A673 (cell line): Measurements from ENCODE around the gene MORN1. TPM values are rescaled to one million over a fixed set of nuclear protein-coding genes. Genes with fewer than 3 reads are reported as not detected.
"Not testable (repeated sequence)": the region's sequence is repeated elsewhere in the genome, so short reads cannot be mapped to it uniquely, and the experiment has no call there.

Source experiments
- BruUV-seq: library from RNA; stranded (reverse); fragments of 400-500 nt; replicated peaks from 2 replicates; lab custom pipeline; 2021; lab: Mats Ljungman, UMichigan
- CTCF ChIA-PET: fragments of 300-600 bp; sonication (Branson Sonifier 250); formaldehyde crosslinking; loops from one replicate; lab custom pipeline; 2022; ENCODE audit warnings: antibody characterized with exemption; lab: Charles Lee
- POLR2A ChIA-PET: fragments of 300-600 bp; sonication (Branson Sonifier 250); formaldehyde crosslinking; loops from one replicate; lab custom pipeline; 2022; ENCODE audit warnings: antibody characterized with exemption; ENCODE audit not compliant: low non-redundant PET; lab: Charles Lee
- DNase-seq: peaks from one replicate; pipeline ENCODE4 v3.0.0-alpha.2; 2015; ENCODE audit warnings: low spot score
- H3K27ac ChIP-seq: fragments of 200-600 bp; sonication (generic); 2 replicates; pipeline ENCODE4 v1.5.1; 2016; ENCODE audit warnings: mixed run types, low read depth, mild to moderate bottlenecking, mixed read lengths, antibody characterized with exemption, low read length; ENCODE audit not compliant: poor library complexity, severe bottlenecking
- H3K27me3 ChIP-seq: fragments of 200-600 bp; sonication (generic); replicated peaks from 2 replicates; pipeline ENCODE4 v1.6.1; 2017; ENCODE audit warnings: mixed run types, low read depth, mild to moderate bottlenecking, mixed read lengths, antibody characterized with exemption, low read length; ENCODE audit not compliant: insufficient read depth, poor library complexity
- H3K36me3 ChIP-seq: fragments of 200-600 bp; sonication (generic); 2 replicates; pipeline ENCODE4 v1.6.1; 2016; ENCODE audit warnings: mixed run types, mild to moderate bottlenecking, mixed read lengths, antibody characterized with exemption, low read length; ENCODE audit not compliant: insufficient read depth, poor library complexity, severe bottlenecking
- H3K4me1 ChIP-seq: fragments of 200-600 bp; sonication (generic); 2 replicates; pipeline ENCODE4 v1.6.1; 2017; ENCODE audit warnings: mixed run types, mild to moderate bottlenecking, mixed read lengths, antibody characterized with exemption, low read length; ENCODE audit not compliant: insufficient read depth, poor library complexity, severe bottlenecking
- H3K4me3 ChIP-seq: fragments of 200-600 bp; sonication (generic); 2 replicates; pipeline ENCODE4 v1.5.1; 2016; ENCODE audit warnings: low read depth, mixed run types, mild to moderate bottlenecking, mixed read lengths, low read length; ENCODE audit not compliant: poor library complexity, severe bottlenecking
- H3K9me3 ChIP-seq: fragments of 200-600 bp; sonication (generic); 2 replicates; pipeline ENCODE4 v1.6.1; 2016; ENCODE audit warnings: mixed run types, low read depth, mild to moderate bottlenecking, mixed read lengths, antibody characterized with exemption, low read length; ENCODE audit not compliant: poor library complexity, severe bottlenecking
- EZH2 ChIP-seq: fragments of 200-600 bp; sonication (generic); IDR thresholded peaks from 2 replicates; pipeline ENCODE4 v1.6.1; 2017; ENCODE audit warnings: borderline replicate concordance, low read depth, mild to moderate bottlenecking, mixed read lengths, antibody characterized with exemption, low read length; ENCODE audit not compliant: poor library complexity, severe bottlenecking
- intact Hi-C: fragments of 100-400 bp; cut with micrococcal nuclease; formaldehyde crosslinking; loops from one replicate; pipeline ENCODE4 v1.10.0; 2022; ENCODE audit not compliant: unreplicated experiment
- total RNA-seq: library from RNA; stranded (reverse); gene quantifications from 2 replicates; pipeline ENCODE4 v1.2.3, GENCODE V29; 2021
- TF ChIP-seq, protein P1 (sequence below): fragments of 300-800, 200-600 bp; sonication (generic); conservative IDR thresholded peaks from 2 replicates; pipeline ENCODE4 v1.5.1; 2017; ENCODE audit warnings: low read depth, mild to moderate bottlenecking, antibody characterized with exemption, low read length, moderate library complexity, mixed read lengths

Gene MORN1
- total RNA-seq, 1 experiment from 2014 or later: 24.7 TPM

DNA sequence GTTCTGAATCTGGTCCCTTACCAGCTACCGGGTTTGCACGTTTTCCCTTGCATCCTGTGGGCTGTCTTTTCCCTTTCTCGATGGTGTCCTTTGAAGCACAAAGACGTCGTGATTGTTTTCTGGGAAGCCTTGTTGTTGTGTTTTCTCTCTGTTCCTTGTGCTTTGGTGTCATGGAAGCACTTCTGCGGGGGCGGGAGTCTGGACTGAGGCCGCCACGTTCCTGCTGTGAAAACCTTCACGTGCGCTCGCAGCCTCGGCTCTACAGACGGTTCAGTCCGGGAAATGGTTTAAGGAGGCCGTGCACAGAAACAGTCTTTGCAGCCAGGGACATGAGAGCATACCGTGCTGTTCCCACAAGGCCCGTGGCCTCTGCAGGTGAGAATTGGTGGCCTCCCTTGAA is 94.7 kb downstream of the MORN1 start:
- TF ChIP-seq, protein P1, sequence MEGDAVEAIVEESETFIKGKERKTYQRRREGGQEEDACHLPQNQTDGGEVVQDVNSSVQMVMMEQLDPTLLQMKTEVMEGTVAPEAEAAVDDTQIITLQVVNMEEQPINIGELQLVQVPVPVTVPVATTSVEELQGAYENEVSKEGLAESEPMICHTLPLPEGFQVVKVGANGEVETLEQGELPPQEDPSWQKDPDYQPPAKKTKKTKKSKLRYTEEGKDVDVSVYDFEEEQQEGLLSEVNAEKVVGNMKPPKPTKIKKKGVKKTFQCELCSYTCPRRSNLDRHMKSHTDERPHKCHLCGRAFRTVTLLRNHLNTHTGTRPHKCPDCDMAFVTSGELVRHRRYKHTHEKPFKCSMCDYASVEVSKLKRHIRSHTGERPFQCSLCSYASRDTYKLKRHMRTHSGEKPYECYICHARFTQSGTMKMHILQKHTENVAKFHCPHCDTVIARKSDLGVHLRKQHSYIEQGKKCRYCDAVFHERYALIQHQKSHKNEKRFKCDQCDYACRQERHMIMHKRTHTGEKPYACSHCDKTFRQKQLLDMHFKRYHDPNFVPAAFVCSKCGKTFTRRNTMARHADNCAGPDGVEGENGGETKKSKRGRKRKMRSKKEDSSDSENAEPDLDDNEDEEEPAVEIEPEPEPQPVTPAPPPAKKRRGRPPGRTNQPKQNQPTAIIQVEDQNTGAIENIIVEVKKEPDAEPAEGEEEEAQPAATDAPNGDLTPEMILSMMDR: no peak
- TF ChIP-seq EZH2: no peak
- ChIA-PET CTCF (no interaction called here), POLR2A (no interaction called here)
- H3K4me1 ChIP-seq: peaks cover 51% of the 10 kb centered on the region
- H3K36me3 ChIP-seq: no peaks in the 10 kb centered on the region
- no peak overlapping the region for H3K4me3 ChIP-seq
- H3K27ac ChIP-seq: no peak overlapping the region
- no peaks in the 10 kb centered on the region for H3K27me3 ChIP-seq
- DNase-seq: no peak
- BruUV-seq: no TSS peak
- H3K9me3 ChIP-seq: no peaks in the 10 kb centered on the region
- intact Hi-C loops: no loop called here

GRCh38 chr1:2296211-2296610 is 95.1 kb downstream of the MORN1 start:
- H3K27me3 ChIP-seq, intact Hi-C loops, H3K36me3 ChIP-seq, H3K9me3 ChIP-seq, DNase-seq, POLR2A ChIA-PET, BruUV-seq, H3K4me3 ChIP-seq, H3K27ac ChIP-seq: not testable (repeated sequence)
- H3K4me1 ChIP-seq: peaks cover 51% of the 10 kb centered on the region
- CTCF ChIA-PET: interaction anchor here (0.7 kb wide), 1 partner anchor 64 kb away, joined by 3 read pairs; no protein-coding TSS in a partner anchor

GRCh38 chr1:2295526-2295925 is 95.8 kb downstream of the MORN1 start:
- no peak overlapping the region for H3K4me3 ChIP-seq
- TF ChIP-seq, protein P1: no peak
- no peak for TF ChIP-seq EZH2
- no peaks in the 10 kb centered on the region for H3K9me3 ChIP-seq
- no TSS peak for BruUV-seq
- H3K36me3 ChIP-seq: no peaks in the 10 kb centered on the region
- H3K27ac ChIP-seq: no peak overlapping the region
- H3K4me1 ChIP-seq: peaks cover 51% of the 10 kb centered on the region
- POLR2A ChIA-PET: no interaction called here
- no peak for DNase-seq
- intact Hi-C loops: no loop called here
- CTCF ChIA-PET: interaction anchor here (0.7 kb wide), 1 partner anchor 63 kb away, joined by 3 read pairs; no protein-coding TSS in a partner anchor
- H3K27me3 ChIP-seq: no peaks in the 10 kb centered on the region

DNA sequence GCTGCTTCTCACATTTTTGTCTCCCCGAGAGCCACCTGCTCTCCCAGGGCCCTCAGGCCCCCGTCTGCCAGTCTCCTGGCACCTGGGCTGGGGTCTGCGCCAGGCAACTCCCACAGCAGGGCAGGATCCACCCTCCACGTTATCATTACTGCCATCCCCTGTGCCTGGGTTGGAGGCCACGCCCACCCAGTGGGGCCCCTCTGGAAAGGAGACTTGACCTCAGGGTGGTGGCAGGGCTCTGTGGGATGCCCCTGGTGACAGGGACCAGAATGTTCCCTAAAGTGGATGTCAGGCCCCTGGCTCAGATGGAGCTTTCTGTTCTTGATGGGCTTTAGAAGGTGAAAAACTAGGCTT is 96.7 kb downstream of the MORN1 start:
- peaks cover 51% of the 10 kb centered on the region for H3K4me1 ChIP-seq

More for the DNA sequence above, 96.7 kb downstream of the MORN1 start:
- H3K9me3 ChIP-seq: no peaks in the 10 kb centered on the region
- intact Hi-C loops: no loop called here
- no peaks in the 10 kb centered on the region for H3K36me3 ChIP-seq
- POLR2A ChIA-PET: interaction anchor here (0.5 kb wide), 1 partner anchor 97 kb away, joined by 4 read pairs; no protein-coding TSS in a partner anchor
- TF ChIP-seq, protein P1: no peak
- TF ChIP-seq EZH2: no peak
- H3K4me3 ChIP-seq: no peak overlapping the region
- H3K27me3 ChIP-seq: no peaks in the 10 kb centered on the region
- peak overlapping the region; percentile 41 for H3K27ac ChIP-seq
- BruUV-seq: no TSS peak
- CTCF ChIA-PET: no interaction called here
- no peak for DNase-seq
